CD14-positive monocyte (primary cell): Measurements from ENCODE around the gene DEPDC7. TPM values are rescaled to one million over a fixed set of nuclear protein-coding genes. Genes with fewer than 3 reads are reported as not detected.

Experiments
- DNase-seq, 3 donors: peaks; one replicate each; pipeline ENCODE4 v3.0.0-alpha.2; 2011 to 2022
- H2AFZ ChIP-seq: 2 replicates; pipeline ENCODE4 v1.6.0; 2012; ENCODE audit warnings: mild to moderate bottlenecking, low read depth, low read length, inconsistent platforms; ENCODE audit not compliant: insufficient read depth, poor library complexity, severe bottlenecking
- H3K27ac ChIP-seq, 2 donors: 1 replicate in 1 of 2; 2 replicates in 1 of 2; pipeline ENCODE4 v1.5.1; 2012 to 2013; ENCODE audit warnings: low read length in 2 of 2, control low read depth in 1 of 2, inconsistent platforms in 1 of 2, low read depth in 1 of 2, mild to moderate bottlenecking in 1 of 2
- H3K27me3 ChIP-seq, 2 donors: one replicate each; pipeline versions ENCODE4 v1.6.0 to v1.6.1; 2011 to 2013; ENCODE audit warnings: low read length in 2 of 2; ENCODE audit not compliant: control insufficient read depth in 2 of 2, insufficient read depth in 2 of 2
- H3K36me3 ChIP-seq, 2 donors: replicated peaks in 1 of 2; 1 replicate in 1 of 2; 2 replicates in 1 of 2; pipeline versions ENCODE4 v1.5.1 to v1.6.1; 2012 to 2013; ENCODE audit warnings: low read length in 2 of 2, control low read depth in 1 of 2, inconsistent platforms in 1 of 2, mild to moderate bottlenecking in 1 of 2; ENCODE audit not compliant: insufficient read depth in 2 of 2, control insufficient read depth in 1 of 2
- H3K4me1 ChIP-seq, 2 donors: 1 replicate in 1 of 2; 2 replicates in 1 of 2; pipeline versions ENCODE4 v1.5.1 to v1.6.1; 2012 to 2013; ENCODE audit warnings: low read length in 2 of 2, control low read depth in 1 of 2, inconsistent platforms in 1 of 2, mild to moderate bottlenecking in 1 of 2, moderate library complexity in 1 of 2; ENCODE audit not compliant: insufficient read depth in 2 of 2, control insufficient read depth in 1 of 2
- H3K4me2 ChIP-seq: replicated peaks from 2 replicates; pipeline ENCODE3; 2012; ENCODE audit warnings: low read length, moderate library complexity, mild to moderate bottlenecking; ENCODE audit not compliant: poor library complexity, severe bottlenecking; ENCODE audit errors: extremely low read depth
- H3K4me3 ChIP-seq, 3 experiments: fragments of 200-600 bp in 1 of 3; sonication (generic) in 1 of 3; replicated peaks in 1 of 3; 1 replicate in 2 of 3; 2 replicates in 1 of 3; pipeline ENCODE4 v1.5.1; 2011 to 2013; ENCODE audit warnings: low read length in 3 of 3, mild to moderate bottlenecking in 3 of 3, control low read depth in 2 of 3, low read depth in 2 of 3, inconsistent platforms in 1 of 3, moderate library complexity in 1 of 3
- H3K79me2 ChIP-seq: 2 replicates; pipeline ENCODE4 v1.6.0; 2012; ENCODE audit warnings: mild to moderate bottlenecking, control low read depth, inconsistent platforms, low read length, moderate library complexity; ENCODE audit not compliant: insufficient read depth
- H3K9ac ChIP-seq: 2 replicates; pipeline ENCODE4 v1.6.0; 2017; ENCODE audit warnings: low read length, mild to moderate bottlenecking; ENCODE audit not compliant: insufficient read depth, poor library complexity, severe bottlenecking
- H3K9me3 ChIP-seq, 2 donors: replicated peaks in 1 of 2; 1 replicate in 1 of 2; 2 replicates in 1 of 2; pipeline versions ENCODE4 v1.5.1 to v1.6.1; 2012 to 2013; ENCODE audit warnings: low read length in 2 of 2, control low read depth in 1 of 2; ENCODE audit not compliant: control insufficient read depth in 1 of 2, insufficient read depth in 1 of 2
- H4K20me1 ChIP-seq: 2 replicates; pipeline ENCODE4 v1.6.0; 2012; ENCODE audit warnings: mild to moderate bottlenecking, low read length, control low read depth, moderate library complexity; ENCODE audit not compliant: insufficient read depth
- H3K27ac Mint-ChIP-seq, 7 donors: one replicate each; pipeline ENCODE4 v1.8.0; 2020; ENCODE audit warnings: mild to moderate bottlenecking in 7 of 7, mixed read lengths in 7 of 7, moderate library complexity in 6 of 7, inconsistent platforms in 2 of 7
- H3K27me3 Mint-ChIP-seq, 3 donors: one replicate each; pipeline ENCODE4 v1.8.0; 2021 to 2022; ENCODE audit warnings: low read depth in 3 of 3, mild to moderate bottlenecking in 3 of 3, mixed read lengths in 3 of 3, moderate library complexity in 3 of 3, inconsistent platforms in 1 of 3
- H3K36me3 Mint-ChIP-seq, 2 donors: one replicate each; pipeline ENCODE4 v1.8.0; 2020; ENCODE audit warnings: mixed read lengths in 2 of 2, inconsistent platforms in 1 of 2, mild to moderate bottlenecking in 1 of 2
- H3K4me1 Mint-ChIP-seq: one replicate; pipeline ENCODE4 v1.8.0; 2020; ENCODE audit warnings: mild to moderate bottlenecking, mixed read lengths
- H3K4me3 Mint-ChIP-seq, 2 donors: one replicate each; pipeline ENCODE4 v1.8.0; 2020; ENCODE audit warnings: mild to moderate bottlenecking in 2 of 2, mixed read lengths in 2 of 2, moderate library complexity in 1 of 2
- H3K9me3 Mint-ChIP-seq, 7 donors: one replicate each; pipeline ENCODE4 v1.8.0; 2020 to 2022; ENCODE audit warnings: mixed read lengths in 7 of 7, mild to moderate bottlenecking in 6 of 7, moderate library complexity in 6 of 7, inconsistent platforms in 2 of 7
- WGBS: methylation state at CpG from one replicate; pipeline ENCODE4 v1.1.5; 2013; ENCODE audit warnings: missing lambda C conversion rate; ENCODE audit not compliant: insufficient coverage; 5-methylcytosine and 5-hydroxymethylcytosine counted together
- intact Hi-C, 2 donors: fragments of 100-400 bp; cut with micrococcal nuclease; formaldehyde crosslinking; loops; one replicate each; pipeline versions ENCODE4 v1.15.0 to v1.15.1; 2023
- polyA plus RNA-seq, 3 donors: library from polyadenylated mRNA; depleted of rRNA in 1 of 3; unstranded in 2 of 3; stranded (reverse) in 1 of 3; fragments of 300-500 nt in 2 of 3; fragments of >200 nt in 1 of 3; fragmentation: Illumina TruSeq in 2 of 3; gene quantifications; 1 replicate in 2 of 3; 2 replicates in 1 of 3; pipeline ENCODE4 v1.2.3, GENCODE V29; 2012 to 2021
- TF ChIP-seq, protein P1 (sequence below): fragments of 200-600 bp; IDR thresholded peaks from one replicate; pipeline ENCODE4 v1.8.0; 2022; ENCODE audit warnings: antibody characterized with exemption, mild to moderate bottlenecking

The DEPDC7 gene
- polyA plus RNA-seq, 3 donors, result 0.33 to 0.55 (median 0.48) TPM

DNA sequence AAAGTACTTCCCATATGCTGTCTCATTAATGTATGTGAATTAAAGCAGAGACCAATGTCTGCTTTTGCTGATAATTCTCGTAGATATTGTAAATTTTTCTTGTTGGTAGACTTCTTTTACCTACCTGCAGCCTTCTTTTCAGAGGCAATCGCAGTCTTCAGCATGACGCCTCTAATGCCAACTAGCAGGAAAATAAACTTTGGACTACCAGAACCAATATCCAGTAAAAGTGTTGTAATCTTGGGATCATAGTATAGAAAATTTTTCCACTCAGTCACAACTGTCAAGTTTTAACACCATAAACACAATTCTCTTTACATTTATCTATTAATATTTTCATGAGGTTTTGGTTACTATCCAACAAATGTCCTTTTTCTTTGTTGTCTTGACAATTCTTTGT is 2.3 kb downstream of the DEPDC7 start:
- no peak overlapping the region for H2AFZ ChIP-seq
- DNase-seq, result no peak
- no peak overlapping the region for H3K4me3 ChIP-seq
- no peak overlapping the region for H3K4me2 ChIP-seq
- Mint-ChIP-seq H3K27ac (no peak overlapping the region), H3K9me3 (peaks cover 0 to 3% (median 0%) of the 10 kb centered on the region in 7 donors), H3K4me1 (peaks cover 17% of the 10 kb centered on the region), H3K27me3 (peaks cover 5 to 16% (median 13%) of the 10 kb centered on the region in 3 donors), H3K36me3 (no peaks in the 10 kb centered on the region), H3K4me3 (no peak overlapping the region)
- H3K36me3 ChIP-seq, result no peaks in the 10 kb centered on the region
- TF ChIP-seq, protein P1, sequence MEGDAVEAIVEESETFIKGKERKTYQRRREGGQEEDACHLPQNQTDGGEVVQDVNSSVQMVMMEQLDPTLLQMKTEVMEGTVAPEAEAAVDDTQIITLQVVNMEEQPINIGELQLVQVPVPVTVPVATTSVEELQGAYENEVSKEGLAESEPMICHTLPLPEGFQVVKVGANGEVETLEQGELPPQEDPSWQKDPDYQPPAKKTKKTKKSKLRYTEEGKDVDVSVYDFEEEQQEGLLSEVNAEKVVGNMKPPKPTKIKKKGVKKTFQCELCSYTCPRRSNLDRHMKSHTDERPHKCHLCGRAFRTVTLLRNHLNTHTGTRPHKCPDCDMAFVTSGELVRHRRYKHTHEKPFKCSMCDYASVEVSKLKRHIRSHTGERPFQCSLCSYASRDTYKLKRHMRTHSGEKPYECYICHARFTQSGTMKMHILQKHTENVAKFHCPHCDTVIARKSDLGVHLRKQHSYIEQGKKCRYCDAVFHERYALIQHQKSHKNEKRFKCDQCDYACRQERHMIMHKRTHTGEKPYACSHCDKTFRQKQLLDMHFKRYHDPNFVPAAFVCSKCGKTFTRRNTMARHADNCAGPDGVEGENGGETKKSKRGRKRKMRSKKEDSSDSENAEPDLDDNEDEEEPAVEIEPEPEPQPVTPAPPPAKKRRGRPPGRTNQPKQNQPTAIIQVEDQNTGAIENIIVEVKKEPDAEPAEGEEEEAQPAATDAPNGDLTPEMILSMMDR, result no peak
- H3K9ac ChIP-seq, result no peak overlapping the region
- no peaks in the 10 kb centered on the region for H3K79me2 ChIP-seq
- H4K20me1 ChIP-seq, result no peaks in the 10 kb centered on the region
- peaks cover 14 to 26% of the 10 kb centered on the region in 2 donors for H3K4me1 ChIP-seq
- no peaks in the 10 kb centered on the region for H3K9me3 ChIP-seq
- intact Hi-C loops, result loop anchor here in 1 of 2 donors (2.0 to 5.0 kb wide), 2 partner anchors 21 to 44 kb away; partner anchors contain the start of gene TCP11L1
- no CpG with 5 or more reads among the region's 3 CpGs for WGBS
- peaks cover 3 to 13% of the 10 kb centered on the region in 2 donors for H3K27me3 ChIP-seq
- no peak overlapping the region for H3K27ac ChIP-seq

DNA sequence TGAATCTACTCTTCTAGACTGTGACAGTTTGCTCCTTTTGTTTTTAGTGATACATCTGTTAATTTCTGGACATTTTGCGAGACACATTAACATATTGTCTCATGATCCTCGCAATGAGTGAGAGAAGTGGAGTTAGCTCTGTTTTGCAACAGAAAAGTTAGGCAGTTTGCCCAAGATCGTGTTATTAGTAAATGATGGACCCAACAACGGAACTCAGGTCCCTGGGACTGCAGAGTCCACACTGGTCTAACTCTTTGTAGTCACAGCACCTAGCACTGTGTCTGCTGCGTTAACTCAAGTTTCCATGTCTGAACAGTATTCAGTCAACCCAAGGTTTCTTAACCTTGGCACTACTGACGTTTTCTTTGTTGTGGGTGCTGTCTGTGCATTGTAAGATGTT is 3.2 kb downstream of the DEPDC7 start:
- H2AFZ ChIP-seq, result no peak overlapping the region
- no peaks in the 10 kb centered on the region for H4K20me1 ChIP-seq
- TF ChIP-seq, protein P1, result no peak
- peaks cover 14 to 26% of the 10 kb centered on the region in 2 donors for H3K4me1 ChIP-seq
- no peak overlapping the region for H3K4me2 ChIP-seq
- Mint-ChIP-seq H3K27ac (no peak overlapping the region), H3K9me3 (peaks cover 0 to 3% (median 0%) of the 10 kb centered on the region in 7 donors), H3K4me1 (peaks cover 19% of the 10 kb centered on the region), H3K27me3 (peaks cover 2 to 14% (median 13%) of the 10 kb centered on the region in 3 donors), H3K4me3 (no peak overlapping the region), H3K36me3 (no peaks in the 10 kb centered on the region)
- H3K79me2 ChIP-seq, result no peaks in the 10 kb centered on the region
- no peak overlapping the region for H3K27ac ChIP-seq
- intact Hi-C loops, result loop anchor here in 1 of 2 donors (5.0 kb wide), 1 partner anchor 43 kb away; no protein-coding TSS in a partner anchor
- H3K27me3 ChIP-seq, result peaks cover 3 to 13% of the 10 kb centered on the region in 2 donors
- 67% methylated on average over 3 of the region's 6 CpGs for WGBS
- no peak overlapping the region for H3K9ac ChIP-seq
- no peaks in the 10 kb centered on the region for H3K9me3 ChIP-seq
- DNase-seq, result no peak
- no peaks in the 10 kb centered on the region for H3K36me3 ChIP-seq
- no peak overlapping the region for H3K4me3 ChIP-seq
